Mesothelial cell of epicardium (in vitro differentiated cells): ENCODE data around the gene SAMD8. TPM values are rescaled to one million over a fixed set of nuclear protein-coding genes. Genes with fewer than 3 reads are reported as not detected.

ENCODE experiments used
- DNase-seq, 2 experiments: peaks; one replicate each; pipeline ENCODE4 v3.0.0; 2021; ENCODE audit warnings: low spot score in 2 of 2; ENCODE audit not compliant: unreplicated experiment in 2 of 2
- H3K27ac Mint-ChIP-seq: 2 replicates; pipeline ENCODE4 v1.8.0; 2021; ENCODE audit warnings: mixed read lengths
- H3K27me3 Mint-ChIP-seq: 2 replicates; pipeline ENCODE4 v1.8.0; 2021; ENCODE audit warnings: low read depth, mixed read lengths
- H3K36me3 Mint-ChIP-seq: 2 replicates; pipeline ENCODE4 v1.8.0; 2021; ENCODE audit warnings: mixed read lengths
- H3K4me1 Mint-ChIP-seq: 2 replicates; pipeline ENCODE4 v1.8.0; 2021; ENCODE audit warnings: mixed read lengths
- H3K4me3 Mint-ChIP-seq: 2 replicates; pipeline ENCODE4 v1.8.0; 2021; ENCODE audit warnings: mild to moderate bottlenecking, moderate library complexity, mixed read lengths
- H3K9me3 Mint-ChIP-seq: 2 replicates; pipeline ENCODE4 v1.8.0; 2021; ENCODE audit warnings: mixed read lengths
- CTCF ChIP-seq: fragments of 200-600 bp; sonication (generic); IDR thresholded peaks from one replicate; pipeline ENCODE4 v1.5.0; 2021; ENCODE audit warnings: antibody characterized with exemption; ENCODE audit not compliant: unreplicated experiment
- total RNA-seq: library from RNA; stranded (reverse); gene quantifications from 3 replicates; pipeline ENCODE4 v1.2.1, GENCODE V29; 2021

SAMD8 gene
- total RNA-seq, 1 donor from 2014 or later, result 25.6 TPM

- no peak for TF ChIP-seq CTCF
- Mint-ChIP-seq H3K27me3 (no peaks in the 10 kb centered on the region), H3K36me3 (no peaks in the 10 kb centered on the region), H3K27ac (no peak overlapping the region), H3K4me3 (no peak overlapping the region), H3K4me1 (peaks cover 15% of the 10 kb centered on the region), H3K9me3 (no peaks in the 10 kb centered on the region)
- no peak for DNase-seq
Measured at GRCh38 chr10:75097666-75098285, 13.7 kb upstream of the SAMD8 start.

DNA sequence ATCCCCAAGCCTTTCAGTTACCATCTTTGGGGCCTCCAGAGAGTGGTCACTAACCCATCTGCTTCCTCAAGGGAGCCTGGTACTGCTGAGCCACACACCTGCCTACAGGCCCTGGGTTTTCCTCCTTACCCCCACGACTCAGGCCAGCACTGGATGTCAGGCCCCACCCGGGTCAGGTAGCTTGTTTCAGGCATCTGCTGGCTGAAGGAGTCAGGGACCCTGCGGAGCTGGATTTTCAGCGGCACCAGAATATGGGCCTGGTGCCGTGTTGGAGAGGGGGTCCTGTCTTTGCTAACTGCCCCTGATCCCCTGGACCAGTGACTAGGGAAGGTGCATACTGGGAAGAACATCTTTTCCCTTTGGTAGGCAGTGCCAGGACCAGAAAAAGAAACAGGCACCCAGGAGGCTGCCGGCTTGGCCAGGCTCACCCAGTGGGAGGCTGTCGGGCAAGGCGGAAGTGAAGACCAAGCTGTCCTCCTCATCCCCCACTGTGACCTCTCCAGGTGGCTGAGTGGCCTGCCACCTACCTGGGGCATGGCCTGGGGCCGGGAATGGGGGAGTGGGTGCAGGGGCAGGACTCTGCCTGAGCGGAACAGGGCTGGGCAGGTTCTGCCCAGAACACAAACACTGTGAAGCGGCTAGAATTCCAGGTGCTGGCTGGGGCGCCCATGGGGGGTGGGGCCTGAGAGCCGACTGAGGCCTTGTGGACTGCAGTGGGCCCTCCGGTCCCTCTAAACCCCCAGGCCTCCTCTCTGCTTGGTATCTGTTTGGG, 12.4 kb upstream of the SAMD8 start:
- Mint-ChIP-seq H3K9me3 (no peaks in the 10 kb centered on the region), H3K4me1 (peaks cover 15% of the 10 kb centered on the region), H3K27me3 (no peaks in the 10 kb centered on the region), H3K4me3 (no peak overlapping the region), H3K36me3 (no peaks in the 10 kb centered on the region), H3K27ac (no peak overlapping the region)
- no peak for TF ChIP-seq CTCF
- no peak for DNase-seq

DNA sequence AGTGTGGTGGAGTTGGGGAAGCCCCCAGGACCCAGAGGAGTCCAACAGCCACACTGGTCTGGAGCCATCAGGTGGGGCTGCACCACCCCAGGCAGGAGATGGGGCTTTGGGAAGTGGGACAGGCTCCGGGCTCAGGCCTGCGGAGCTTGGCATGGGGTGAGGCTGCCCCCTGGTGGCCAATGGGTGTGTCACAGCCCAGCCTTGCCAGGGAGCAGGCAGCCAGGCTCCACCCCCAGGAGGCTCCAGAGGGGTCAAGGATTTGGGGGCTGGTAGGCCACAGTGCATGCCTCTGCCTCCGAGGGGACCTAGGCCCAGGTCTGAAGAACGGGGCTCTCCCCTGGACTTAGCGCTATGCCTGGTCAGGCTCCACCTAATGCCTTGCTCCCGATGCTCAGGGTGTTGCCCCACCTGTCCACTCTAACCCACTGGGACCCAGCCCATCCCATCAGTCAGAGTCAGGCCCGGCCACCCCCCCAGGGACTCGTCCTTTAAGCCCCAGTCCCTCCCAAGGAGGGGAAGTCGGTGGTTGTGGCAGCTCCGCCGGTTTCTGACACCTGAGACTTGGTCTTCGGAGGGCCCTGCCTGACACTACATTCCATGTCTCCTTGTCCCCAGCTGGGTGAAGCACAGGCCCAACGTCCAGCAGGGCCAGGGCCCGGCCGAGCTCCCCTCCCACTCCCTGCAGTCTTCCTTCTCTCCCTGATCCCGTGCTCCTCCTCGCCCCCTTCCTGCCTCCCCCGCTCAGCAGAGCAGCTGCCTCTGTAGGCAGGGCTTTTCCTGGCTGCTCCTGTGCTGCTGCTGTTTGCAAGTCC, 11.3 kb upstream of the SAMD8 start:
- no peaks in the 10 kb centered on the region for H3K27me3 Mint-ChIP-seq
- H3K9me3 Mint-ChIP-seq, result no peaks in the 10 kb centered on the region
- H3K36me3 Mint-ChIP-seq, result no peaks in the 10 kb centered on the region
- peak; percentile 75 to 93 for DNase-seq
- H3K4me3 Mint-ChIP-seq, result peak overlapping the region; percentile 23
- H3K27ac Mint-ChIP-seq, result no peak overlapping the region
- H3K4me1 Mint-ChIP-seq, result peaks cover 15% of the 10 kb centered on the region
- TF ChIP-seq CTCF, result peak; percentile 99

DNA sequence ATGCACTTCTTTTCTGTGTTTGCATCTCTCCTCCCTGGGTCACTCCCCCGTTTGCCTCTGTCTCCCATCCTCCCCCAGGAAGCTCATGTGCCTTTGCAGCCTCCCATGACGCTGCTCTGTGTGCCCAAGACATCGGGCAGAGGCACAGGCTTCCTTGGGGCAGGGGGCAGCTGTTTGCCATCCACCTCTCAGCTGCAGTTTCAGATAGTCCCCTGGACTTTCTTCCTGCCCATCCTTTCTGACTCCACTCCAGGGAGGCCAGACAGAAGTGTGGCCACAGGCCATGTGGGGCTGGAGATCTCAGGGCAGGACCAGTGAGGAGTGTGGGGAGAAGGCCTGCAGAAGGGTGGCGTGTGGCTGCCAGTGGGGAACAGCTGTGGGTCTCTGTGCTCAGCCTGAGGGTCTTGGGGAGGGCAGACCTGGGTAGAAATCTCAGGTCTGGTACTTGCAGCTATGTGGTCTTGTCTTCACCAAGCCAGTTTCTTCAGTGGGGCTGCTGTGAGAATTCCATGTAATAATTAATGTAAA, 10.6 kb upstream of the SAMD8 start:
- TF ChIP-seq CTCF, result no peak
- peak overlapping the region; percentile 83 for H3K27ac Mint-ChIP-seq
- peak overlapping the region; percentile 23 for H3K4me3 Mint-ChIP-seq
- no peak for DNase-seq
- H3K27me3 Mint-ChIP-seq, result no peaks in the 10 kb centered on the region
- H3K36me3 Mint-ChIP-seq, result no peaks in the 10 kb centered on the region
- H3K4me1 Mint-ChIP-seq, result peaks cover 15% of the 10 kb centered on the region
- H3K9me3 Mint-ChIP-seq, result no peaks in the 10 kb centered on the region

DNA sequence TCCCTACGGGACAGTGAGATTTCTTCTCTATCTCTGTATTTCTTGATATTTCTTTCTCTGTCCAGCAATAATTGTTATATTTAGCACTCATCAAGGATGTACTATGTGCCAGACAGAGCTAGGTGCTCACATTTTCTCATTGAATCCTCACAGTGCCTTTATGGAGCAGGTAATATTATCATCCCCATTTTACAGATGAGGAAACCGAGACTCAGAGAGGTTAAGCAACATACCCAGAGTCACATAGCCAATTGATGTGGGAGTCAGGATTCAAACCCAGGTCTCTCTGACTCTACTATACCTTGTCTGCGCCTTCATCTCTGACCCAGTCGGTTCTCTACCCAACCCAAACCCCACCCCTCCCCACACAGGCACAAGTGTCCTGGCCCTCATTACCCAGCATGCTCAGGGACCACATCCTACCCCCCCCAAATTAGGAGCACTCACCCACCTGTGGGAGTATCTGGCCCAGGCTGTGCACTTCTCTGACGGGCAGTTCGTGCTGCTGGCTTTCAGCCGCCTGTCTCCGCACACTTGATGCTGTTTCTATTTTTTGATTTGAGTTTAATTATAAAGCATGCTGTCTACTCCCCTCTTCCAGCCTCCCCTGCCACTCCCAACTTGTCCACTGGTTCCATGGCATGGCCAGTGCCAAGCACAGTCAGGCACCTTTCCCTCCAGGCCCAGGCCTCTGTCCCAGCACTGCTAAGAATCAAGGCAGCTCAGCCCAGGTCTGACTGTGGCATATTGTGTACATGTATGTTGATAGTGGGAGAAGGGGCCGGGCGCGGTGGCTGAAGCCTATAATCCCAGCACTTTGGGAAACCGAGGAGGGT, 9.8 kb upstream of the SAMD8 start:
- Mint-ChIP-seq H3K27ac (no peak overlapping the region), H3K4me3 (no peak overlapping the region), H3K9me3 (no peaks in the 10 kb centered on the region), H3K27me3 (no peaks in the 10 kb centered on the region), H3K4me1 (peaks cover 15% of the 10 kb centered on the region), H3K36me3 (no peaks in the 10 kb centered on the region)
- DNase-seq, result no peak
- no peak for TF ChIP-seq CTCF
